ENCODE measurements around the gene SERTAD2. TPM values are rescaled to one million over a fixed set of nuclear protein-coding genes. Genes with fewer than 3 reads are reported as not detected.
A peak's percentile ranks its signal among the peaks of the same experiment; 100 is the strongest.

The SERTAD2 gene
- total RNA-seq, 1 experiment from 2014 or later = 4.1 TPM

DNA sequence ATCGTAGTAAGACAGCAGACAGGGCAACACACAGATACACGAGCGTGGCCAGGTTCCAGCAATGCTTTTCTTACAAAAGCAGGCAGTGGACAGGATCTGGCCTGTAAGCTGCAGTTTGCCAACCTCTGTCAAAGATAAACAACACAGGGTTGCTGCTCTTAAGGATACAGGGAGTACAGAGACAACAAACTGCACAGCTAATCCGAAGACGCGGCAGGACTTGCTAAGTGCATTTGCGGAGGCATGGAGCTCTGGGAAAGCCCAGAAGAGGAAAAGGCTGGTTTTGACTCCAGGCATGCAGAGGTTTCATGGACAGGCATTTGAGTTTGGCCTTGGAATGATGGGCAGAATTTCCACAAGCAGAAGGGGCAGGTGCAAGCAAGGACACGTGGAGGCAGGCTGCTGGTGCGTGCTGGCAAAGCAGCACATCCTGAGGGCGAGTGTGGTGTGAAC is 24.4 kb downstream of the SERTAD2 start:
- no peak for DNase-seq (ENCODE audit: low read depth)

GRCh38 chr2:64627860-64628841 is 25.6 kb downstream of the SERTAD2 start:
- no peak for DNase-seq (ENCODE audit: low read depth)

- DNase-seq (ENCODE audit: low read depth) = no peak
Measured at GRCh38 chr2:64626963-64627760, 26.6 kb downstream of the SERTAD2 start.

DNA sequence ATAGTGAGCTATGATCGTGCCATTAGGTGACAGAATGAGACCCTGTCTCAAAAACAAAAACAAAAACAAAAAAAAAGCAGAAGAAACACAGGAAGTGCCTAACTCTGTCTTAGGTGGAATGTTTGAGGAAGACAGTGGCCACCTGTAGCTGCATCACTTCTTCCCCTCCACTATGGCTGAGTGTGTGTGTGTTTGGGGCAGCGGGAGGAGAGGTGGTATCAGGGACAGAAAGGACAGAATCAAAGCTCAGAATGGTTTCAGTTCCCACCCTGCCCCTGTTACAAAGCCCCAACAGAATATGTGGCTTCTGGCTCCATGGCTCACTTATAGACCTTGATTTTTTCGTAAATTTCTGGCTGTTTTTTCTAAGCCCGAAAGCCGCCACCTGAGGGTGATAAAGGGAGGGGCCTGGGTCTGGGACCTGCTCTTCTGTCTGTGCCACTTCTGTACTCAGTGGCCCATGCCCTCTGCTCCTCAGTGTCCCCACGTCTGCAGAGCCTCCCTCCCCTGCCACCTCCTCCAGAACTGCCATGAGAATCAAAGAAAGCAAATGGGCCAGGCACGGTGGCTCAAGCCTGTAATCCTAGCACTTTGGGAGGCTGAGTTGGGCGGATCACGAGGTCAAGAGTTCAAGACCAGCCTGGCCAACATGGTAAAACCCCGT is 27.4 kb downstream of the SERTAD2 start:
- DNase-seq (ENCODE audit: low read depth) = no peak

DNA sequence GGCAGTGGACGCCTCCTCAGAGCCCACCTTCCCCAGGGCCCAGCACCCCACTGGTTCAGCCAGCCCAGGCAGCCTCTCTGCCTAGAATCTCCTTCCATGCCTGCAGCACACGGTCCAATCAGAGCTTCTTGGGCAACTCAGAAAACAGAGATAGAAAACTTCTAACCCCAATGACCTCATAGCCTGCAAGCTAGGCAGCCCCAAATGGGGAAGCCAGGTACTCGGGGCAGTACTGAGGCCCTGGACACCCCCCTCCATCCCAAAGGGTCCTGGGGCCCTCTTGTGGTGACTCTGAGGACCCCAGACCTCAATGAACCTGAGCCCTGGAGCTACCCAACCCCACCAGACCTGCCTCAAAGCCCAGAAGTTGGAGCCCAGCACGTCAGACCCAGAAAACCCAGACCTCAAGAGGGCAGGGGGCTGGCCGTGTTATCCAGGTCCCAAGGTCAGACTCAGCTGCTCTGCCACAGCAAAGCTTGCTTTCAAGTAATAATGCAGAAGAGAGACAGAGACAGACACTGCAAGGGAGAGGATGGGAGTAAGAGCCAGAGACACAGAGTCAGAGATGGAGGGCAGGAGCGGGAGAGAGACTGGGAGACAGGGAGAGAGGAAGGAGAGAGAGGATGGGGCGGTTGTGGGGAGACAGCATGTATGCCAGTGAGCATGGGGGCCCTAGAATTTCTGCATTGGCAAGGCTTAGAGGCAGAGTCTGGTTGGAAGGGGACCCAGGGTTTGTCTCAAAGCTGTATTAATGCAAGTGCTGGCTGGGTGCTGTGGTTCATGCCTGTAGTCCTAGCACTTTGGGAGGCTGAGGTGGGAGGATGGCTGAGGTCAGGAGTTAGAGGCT is 28.2 kb downstream of the SERTAD2 start:
- no peak for DNase-seq (ENCODE audit: low read depth)

GRCh38 chr2:64624862-64625261 is 28.9 kb downstream of the SERTAD2 start:
- DNase-seq (ENCODE audit: low read depth) = no peak

DNA sequence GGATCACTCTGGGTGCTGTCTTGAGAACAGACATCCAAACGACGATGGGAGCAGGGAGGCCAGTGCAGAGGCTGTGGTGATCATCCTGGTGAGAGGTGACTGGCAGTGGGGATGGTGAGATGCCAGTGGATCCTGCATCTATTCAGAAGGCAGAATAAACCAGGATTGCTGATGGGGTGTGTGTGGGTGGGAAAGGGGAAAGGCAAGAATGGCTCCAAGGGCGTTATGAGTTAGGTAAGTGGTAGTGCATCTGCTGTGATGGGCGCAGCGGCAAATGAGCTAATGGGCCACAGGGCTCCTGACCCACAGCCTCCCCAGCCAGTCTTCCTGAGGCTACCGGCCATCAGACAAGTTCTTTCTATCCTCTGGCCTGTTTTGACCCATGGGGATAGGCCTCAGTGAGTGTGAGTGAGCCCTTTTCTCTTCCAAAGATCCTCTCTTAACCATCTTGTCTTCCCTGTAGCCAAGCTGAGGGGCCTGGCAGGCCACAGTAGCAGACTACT is 29.6 kb downstream of the SERTAD2 start:
- DNase-seq (ENCODE audit: low read depth) = no peak

GRCh38 chr2:64623242-64623850 is 30.4 kb downstream of the SERTAD2 start:
- DNase-seq (ENCODE audit: low read depth) = no peak

GRCh38 chr2:64622443-64623241 is 31.1 kb downstream of the SERTAD2 start:
- peak; percentile 49 for DNase-seq (ENCODE audit: low read depth)

GRCh38 chr2:64620661-64621060 is 33.1 kb downstream of the SERTAD2 start:
- no peak for DNase-seq (ENCODE audit: low read depth)

- DNase-seq (ENCODE audit: low read depth) = no peak
Measured at GRCh38 chr2:64617631-64618151, 36.0 kb downstream of the SERTAD2 start.

DNA sequence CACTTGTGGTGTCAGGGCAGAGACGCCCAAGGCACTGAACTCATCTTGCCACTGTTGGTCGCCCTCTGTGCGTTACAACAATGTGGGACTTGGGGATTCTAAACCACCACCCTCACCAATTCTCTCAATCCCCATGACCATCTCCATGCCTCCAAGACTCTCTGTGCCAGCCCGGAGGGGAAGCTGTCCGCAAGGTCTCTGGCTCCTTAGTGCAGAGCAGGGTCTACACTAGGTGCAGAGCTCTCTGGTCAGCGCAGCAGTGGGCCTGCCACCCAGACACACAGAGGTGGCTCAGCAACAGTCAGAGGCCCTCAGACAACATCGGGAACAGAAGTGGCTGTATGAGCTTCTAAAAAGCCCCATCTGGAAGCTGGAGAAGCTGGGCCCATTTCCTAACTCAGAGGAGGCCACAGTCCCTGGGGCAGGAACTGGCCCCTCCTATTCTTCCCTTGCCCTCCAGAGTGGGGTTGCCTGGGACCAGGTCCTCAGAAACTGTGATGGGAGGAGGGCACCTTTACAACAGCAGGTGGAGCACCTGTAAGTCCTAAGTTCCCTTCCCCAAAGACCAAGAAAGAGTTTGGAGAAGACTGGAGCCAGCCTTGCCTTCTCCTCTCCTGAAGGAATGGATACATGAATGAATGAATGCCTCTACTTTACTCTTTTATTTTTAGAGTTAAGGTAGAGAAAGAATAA is 37.7 kb downstream of the SERTAD2 start:
- DNase-seq (ENCODE audit: low read depth) = no peak

DNA sequence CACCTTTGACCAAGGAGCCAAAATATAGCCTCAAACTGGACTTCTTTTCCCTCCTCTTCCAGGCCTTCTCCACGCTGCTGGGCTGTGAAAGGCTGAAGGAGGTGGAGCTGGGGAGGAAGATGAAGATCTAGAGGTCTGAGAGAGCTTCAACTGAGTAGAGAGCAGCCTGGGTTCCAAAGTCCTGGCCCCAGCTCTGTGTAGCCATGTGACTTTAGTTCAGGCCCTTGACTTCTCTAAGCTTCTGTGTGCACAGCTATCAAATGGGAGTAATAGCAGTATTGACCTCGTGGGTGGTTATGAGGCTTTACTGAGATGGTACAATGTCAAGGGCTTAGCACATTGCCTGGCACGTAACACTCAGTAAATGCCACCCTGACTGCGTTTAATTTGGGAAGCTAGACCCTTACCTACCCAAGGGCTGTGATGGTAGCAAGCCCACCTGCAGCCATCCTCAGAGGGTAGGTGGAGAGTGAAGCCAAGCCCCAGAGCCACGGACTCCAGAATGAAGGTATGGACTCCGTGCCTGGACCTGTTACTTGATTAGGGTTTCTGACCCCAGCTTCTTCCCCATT is 38.4 kb downstream of the SERTAD2 start:
- DNase-seq (ENCODE audit: low read depth) = no peak

DNA sequence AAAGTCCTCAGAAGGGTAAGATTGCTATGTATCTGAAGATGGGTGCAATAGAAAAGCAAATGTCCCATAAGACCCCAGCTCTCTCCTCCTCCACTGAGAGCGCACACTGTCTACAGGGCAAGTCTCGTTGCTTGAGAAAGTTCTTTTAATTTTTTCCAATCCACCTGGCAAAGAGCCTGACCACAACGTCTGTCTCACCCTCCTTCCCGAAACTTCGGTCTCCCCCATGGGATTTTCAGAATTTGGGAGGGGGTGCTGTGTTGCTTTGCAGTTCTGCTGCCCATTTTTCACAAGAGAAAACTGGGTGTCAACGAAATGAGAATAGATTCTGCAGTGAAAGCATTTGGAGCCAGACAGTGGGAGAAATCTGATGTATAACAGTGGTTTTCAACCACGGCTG is 40.4 kb downstream of the SERTAD2 start:
- no peak for DNase-seq (ENCODE audit: low read depth)

DNA sequence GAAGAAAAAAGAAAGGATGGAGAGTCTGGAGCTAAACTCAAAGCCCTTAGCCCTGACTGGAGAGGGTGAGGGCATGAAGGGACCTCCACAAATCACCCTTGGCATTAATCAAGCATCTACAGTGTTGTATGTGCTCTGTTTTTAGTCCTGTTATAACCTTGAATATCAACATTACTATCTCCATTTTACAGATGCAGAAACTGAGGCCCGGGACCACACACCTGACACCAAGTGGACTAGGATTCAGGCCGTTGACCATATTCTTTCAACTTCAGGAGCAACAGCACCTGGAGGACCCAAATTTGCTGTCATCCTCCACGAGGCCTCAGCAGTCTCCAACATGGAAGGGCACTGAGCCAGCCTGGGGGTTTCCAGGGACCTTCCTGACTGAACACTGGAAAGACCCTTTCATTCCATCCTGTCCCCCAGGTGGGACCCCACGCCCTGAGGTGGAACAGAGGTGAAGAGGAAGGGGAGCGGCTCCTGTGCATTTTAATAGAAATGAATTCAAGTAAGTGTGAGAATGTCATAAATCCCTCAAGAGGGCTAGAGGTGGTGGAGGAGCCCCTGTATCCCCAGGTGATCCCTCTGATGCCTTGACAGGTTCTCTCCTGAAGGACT is 41.0 kb downstream of the SERTAD2 start:
- DNase-seq (ENCODE audit: low read depth) = no peak

GRCh38 chr2:64610316-64610855 is 43.3 kb downstream of the SERTAD2 start:
- DNase-seq (ENCODE audit: low read depth) = no peak

GRCh38 chr2:64609942-64610281 is 43.8 kb downstream of the SERTAD2 start:
- no peak for DNase-seq (ENCODE audit: low read depth)
